Erythroblast (primary cell): Measurements from ENCODE around the gene ANKH.

ENCODE experiments used
- GATA1 ChIP-seq: IDR thresholded peaks from 2 replicates; pipeline ENCODE4 v1.6.1; 2011; ENCODE audit warnings: low read depth, mild to moderate bottlenecking, control low read depth, low read length, moderate library complexity
- POLR2A ChIP-seq: IDR thresholded peaks from 2 replicates; pipeline ENCODE4 v1.6.1; 2011; ENCODE audit warnings: mild to moderate bottlenecking, low read length

DNA sequence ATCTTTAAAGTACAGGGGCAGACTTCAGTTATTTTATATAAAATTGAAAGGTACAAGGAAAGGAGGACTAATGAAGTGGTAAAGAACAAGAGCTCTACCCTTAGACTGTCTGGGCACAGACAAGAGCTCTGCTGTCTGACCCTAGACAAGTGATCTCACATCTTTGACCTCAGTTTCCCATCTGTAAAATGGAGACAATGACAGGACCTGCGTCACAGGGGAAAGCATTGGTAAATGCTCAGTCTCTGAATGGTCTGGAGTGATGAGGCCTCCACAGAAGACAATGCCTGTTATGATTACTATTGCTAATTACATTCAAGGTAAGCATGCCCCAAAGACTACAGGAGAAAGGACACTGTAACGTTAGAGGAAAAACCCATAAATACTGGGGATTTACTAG, 37.5 kb downstream of the ANKH start:
- no peak for TF ChIP-seq POLR2A
- TF ChIP-seq GATA1, result no peak
